Body of pancreas (tissue), 4 donors: ENCODE results near the gene ADCY3.

Experiments
- POLR2A ChIP-seq, 3 donors: fragments of 450-650 bp; IDR thresholded peaks; one replicate each; pipeline ENCODE4 v1.6.1; 2016; ENCODE audit warnings: antibody characterized with exemption in 3 of 3, mild to moderate bottlenecking in 2 of 3
- TF ChIP-seq, protein P1 (sequence below), 7 experiments: fragments of 450-650 bp in 4 of 7; fragments of 200-600 bp in 3 of 7; sonication (generic) in 3 of 7; IDR thresholded peaks; one replicate each; pipeline ENCODE4 v1.5.1; 2016 to 2019; ENCODE audit warnings: antibody characterized with exemption in 7 of 7

DNA sequence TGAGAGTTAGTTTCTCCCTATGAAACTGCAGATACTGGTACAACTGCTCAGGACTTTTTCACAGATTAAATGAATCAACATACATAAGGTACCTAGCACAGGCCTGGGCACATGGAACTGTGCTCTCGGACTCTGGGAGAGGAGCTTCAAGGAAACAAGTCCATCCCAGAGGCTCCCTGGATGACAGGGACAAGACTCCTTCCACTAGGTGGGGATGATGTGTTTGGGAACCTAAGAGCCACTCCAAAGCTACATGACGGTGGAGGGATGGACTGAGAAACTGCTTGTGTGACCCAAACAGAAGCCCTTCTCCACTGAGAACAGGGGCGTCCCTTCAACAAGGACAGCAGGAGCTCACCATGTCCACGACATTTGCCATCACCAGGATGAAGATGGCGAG, 89.7 kb downstream of the ADCY3 start:
- TF ChIP-seq POLR2A (IDR thresholded peaks at IDR 0.05): no peak
- TF ChIP-seq, protein P1, sequence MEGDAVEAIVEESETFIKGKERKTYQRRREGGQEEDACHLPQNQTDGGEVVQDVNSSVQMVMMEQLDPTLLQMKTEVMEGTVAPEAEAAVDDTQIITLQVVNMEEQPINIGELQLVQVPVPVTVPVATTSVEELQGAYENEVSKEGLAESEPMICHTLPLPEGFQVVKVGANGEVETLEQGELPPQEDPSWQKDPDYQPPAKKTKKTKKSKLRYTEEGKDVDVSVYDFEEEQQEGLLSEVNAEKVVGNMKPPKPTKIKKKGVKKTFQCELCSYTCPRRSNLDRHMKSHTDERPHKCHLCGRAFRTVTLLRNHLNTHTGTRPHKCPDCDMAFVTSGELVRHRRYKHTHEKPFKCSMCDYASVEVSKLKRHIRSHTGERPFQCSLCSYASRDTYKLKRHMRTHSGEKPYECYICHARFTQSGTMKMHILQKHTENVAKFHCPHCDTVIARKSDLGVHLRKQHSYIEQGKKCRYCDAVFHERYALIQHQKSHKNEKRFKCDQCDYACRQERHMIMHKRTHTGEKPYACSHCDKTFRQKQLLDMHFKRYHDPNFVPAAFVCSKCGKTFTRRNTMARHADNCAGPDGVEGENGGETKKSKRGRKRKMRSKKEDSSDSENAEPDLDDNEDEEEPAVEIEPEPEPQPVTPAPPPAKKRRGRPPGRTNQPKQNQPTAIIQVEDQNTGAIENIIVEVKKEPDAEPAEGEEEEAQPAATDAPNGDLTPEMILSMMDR (IDR thresholded peaks at IDR 0.05): no peak
